ENCODE measurements around the gene GALNT2.

- TF ChIP-seq CTCF (IDR thresholded peaks at IDR 0.05 in 2 of 3, conservative IDR thresholded peaks at IDR 0.05 in 1 of 3; ENCODE audit: control insufficient read depth in 2 of 3, extremely low read depth in 1 of 3, insufficient read depth in 1 of 3, low read depth in 3 of 3, low read length in 3 of 3) (no peak), KAT2A (conservative IDR thresholded peaks at IDR 0.05; ENCODE audit: control insufficient read depth, low read depth, low read length) (no peak)
Measured at GRCh38 chr1:230076121-230076520, 9.1 kb downstream of the GALNT2 start.
